Hematopoietic multipotent progenitor cell (in vitro differentiated cells): Measurements from ENCODE around the gene MRAP. TPM values are rescaled to one million over a fixed set of nuclear protein-coding genes. Genes with fewer than 3 reads are reported as not detected.

ENCODE experiments used
- DNase-seq, 3 donors: peaks; one replicate each; pipeline ENCODE4 v3.0.0-alpha.2; 2011 to 2015; ENCODE audit warnings: low read depth in 2 of 3, low spot score in 2 of 3
- total RNA-seq: library from RNA; depleted of rRNA; stranded (reverse); fragments of >200 nt; gene quantifications from one replicate; pipeline ENCODE4 v1.2.3, GENCODE V29; 2012

The MRAP gene
- total RNA-seq, 1 donor, result not detected

- no peak for DNase-seq
Measured at GRCh38 chr21:32346951-32347350, 48.3 kb downstream of the MRAP start.

GRCh38 chr21:32347351-32347750, 48.7 kb downstream of the MRAP start:
- DNase-seq, result no peak

- DNase-seq, result no peak
Measured at GRCh38 chr21:32347977-32348376, 49.3 kb downstream of the MRAP start.

GRCh38 chr21:32348604-32349332, 50.1 kb downstream of the MRAP start:
- DNase-seq, result no peak

GRCh38 chr21:32349333-32349944, 50.8 kb downstream of the MRAP start:
- DNase-seq, result no peak

GRCh38 chr21:32350211-32350980, 51.7 kb downstream of the MRAP start:
- DNase-seq, result no peak

GRCh38 chr21:32350981-32351380, 52.3 kb downstream of the MRAP start:
- no peak for DNase-seq

GRCh38 chr21:32351428-32351827, 52.8 kb downstream of the MRAP start:
- no peak for DNase-seq

- DNase-seq, result no peak
Measured at GRCh38 chr21:32352526-32352925, 53.9 kb downstream of the MRAP start.

- DNase-seq, result no peak
Measured at GRCh38 chr21:32353002-32353711, 54.5 kb downstream of the MRAP start.

- no peak for DNase-seq
Measured at GRCh38 chr21:32356874-32357395, 58.3 kb downstream of the MRAP start.

- DNase-seq, result no peak
Measured at GRCh38 chr21:32359719-32360260, 61.1 kb downstream of the MRAP start.

- DNase-seq, result no peak
Measured at GRCh38 chr21:32360401-32360975, 61.8 kb downstream of the MRAP start.

Other genes starting within 250 kb of the MRAP start
- gene MIS18A, start 19.8 kb upstream of the MRAP start, total RNA-seq, result 11.8 TPM
- 11.8 TPM for gene URB1, start 94.2 kb downstream of the MRAP start, total RNA-seq
- 8.3 TPM for gene EVA1C, start 113.9 kb downstream of the MRAP start, total RNA-seq